Mesendoderm (in vitro differentiated cells): ENCODE results near the gene SVIL.

Source experiments
- DNase-seq: peaks from one replicate; pipeline ENCODE4 v3.0.0; 2013
- H2AK5ac ChIP-seq: 2 replicates; pipeline ENCODE4 v1.6.1; 2013; ENCODE audit warnings: low read length, inconsistent platforms
- H2BK120ac ChIP-seq: 2 replicates; pipeline ENCODE4 v1.6.1; 2013; ENCODE audit warnings: low read depth, mild to moderate bottlenecking, low read length, moderate library complexity, mixed read lengths
- H2BK15ac ChIP-seq: replicated peaks from 2 replicates; pipeline ENCODE4 v1.6.1; 2013; ENCODE audit warnings: low read depth, mild to moderate bottlenecking, moderate library complexity
- H2BK5ac ChIP-seq: 2 replicates; pipeline ENCODE4 v1.6.1; 2013; ENCODE audit warnings: low read length, inconsistent platforms
- H3K18ac ChIP-seq: 2 replicates; pipeline ENCODE4 v1.6.1; 2013; ENCODE audit warnings: mild to moderate bottlenecking, low read length, mixed read lengths
- H3K23ac ChIP-seq: one replicate; pipeline ENCODE4 v1.6.1; 2013; ENCODE audit warnings: low read length
- H3K27ac ChIP-seq: 2 replicates; pipeline ENCODE4 v1.5.1; 2013; ENCODE audit warnings: low read depth, mild to moderate bottlenecking, inconsistent platforms, low read length, moderate library complexity
- H3K27me3 ChIP-seq: 2 replicates; pipeline ENCODE4 v1.6.1; 2013; ENCODE audit warnings: low read length, control low read depth, mild to moderate bottlenecking, inconsistent platforms; ENCODE audit not compliant: insufficient read depth, poor library complexity
- H3K36me3 ChIP-seq: 2 replicates; pipeline ENCODE4 v1.6.1; 2013; ENCODE audit warnings: low read length, inconsistent platforms; ENCODE audit not compliant: control insufficient read depth, insufficient read depth
- H3K4ac ChIP-seq: one replicate; pipeline ENCODE4 v1.6.1; 2013; ENCODE audit warnings: low read depth, mild to moderate bottlenecking, low read length, moderate library complexity
- H3K4me1 ChIP-seq: 2 replicates; pipeline ENCODE4 v1.6.1; 2013; ENCODE audit warnings: low read depth, low read length, inconsistent platforms; ENCODE audit not compliant: control insufficient read depth
- H3K4me2 ChIP-seq: 2 replicates; pipeline ENCODE4 v1.6.1; 2013; ENCODE audit warnings: low read length
- H3K4me3 ChIP-seq: 2 replicates; pipeline ENCODE4 v1.5.1; 2013; ENCODE audit warnings: mild to moderate bottlenecking, low read length
- H3K56ac ChIP-seq: one replicate; pipeline ENCODE4 v1.6.1; 2013; ENCODE audit warnings: low read length
- H3K79me1 ChIP-seq: 2 replicates; pipeline ENCODE4 v1.6.1; 2013; ENCODE audit warnings: low read length, inconsistent platforms
- H3K79me2 ChIP-seq: 2 replicates; pipeline ENCODE4 v1.6.1; 2013; ENCODE audit warnings: mild to moderate bottlenecking, low read length; ENCODE audit not compliant: control insufficient read depth, insufficient read depth
- H3K9ac ChIP-seq: 2 replicates; pipeline ENCODE4 v1.6.1; 2013; ENCODE audit warnings: low read length, inconsistent platforms
- H4K5ac ChIP-seq: one replicate; pipeline ENCODE4 v1.6.1; 2013; ENCODE audit warnings: low read length
- H4K8ac ChIP-seq: one replicate; pipeline ENCODE4 v1.6.1; 2013; ENCODE audit warnings: low read depth, mild to moderate bottlenecking, control low read depth, low read length, moderate library complexity
- WGBS: extraction: QIAGEN DNeasy Blood & Tissue Kit; methylation state at CpG from one replicate; pipeline ENCODE4 v1.1.7; 2013; ENCODE audit warnings: low lambda C conversion rate, missing lambda C conversion rate; ENCODE audit not compliant: insufficient coverage; ENCODE audit errors: extremely low coverage; 5-methylcytosine and 5-hydroxymethylcytosine counted together

The SVIL gene

GRCh38 chr10:29472301-29473086 lies 162.3 kb downstream of the SVIL start:
- no peak overlapping the region for H2AK5ac ChIP-seq
- no peak overlapping the region for H4K8ac ChIP-seq
- H2BK120ac ChIP-seq: no peak overlapping the region
- no peak overlapping the region for H3K56ac ChIP-seq
- H3K4me3 ChIP-seq: no peak overlapping the region
- no peak for DNase-seq
- H2BK5ac ChIP-seq: no peak overlapping the region
- WGBS: no CpG with 5 or more reads among the region's 5 CpGs
- no peak overlapping the region for H3K23ac ChIP-seq
- no peak overlapping the region for H3K9ac ChIP-seq
- H4K5ac ChIP-seq: no peak overlapping the region
- H3K27me3 ChIP-seq: no peaks in the 10 kb centered on the region
- no peak overlapping the region for H3K18ac ChIP-seq
- H3K79me2 ChIP-seq: no peaks in the 10 kb centered on the region
- no peak overlapping the region for H2BK15ac ChIP-seq
- H3K36me3 ChIP-seq: no peaks in the 10 kb centered on the region
- H3K79me1 ChIP-seq: no peaks in the 10 kb centered on the region
- H3K4me2 ChIP-seq: no peak overlapping the region
- no peak overlapping the region for H3K4ac ChIP-seq
- peaks cover 3% of the 10 kb centered on the region for H3K4me1 ChIP-seq
- no peak overlapping the region for H3K27ac ChIP-seq

GRCh38 chr10:29471544-29471859 lies 163.3 kb downstream of the SVIL start:
- no peak overlapping the region for H2BK15ac ChIP-seq
- no peak overlapping the region for H3K4me3 ChIP-seq
- peak overlapping the region; percentile 15 for H3K56ac ChIP-seq
- no peak overlapping the region for H4K5ac ChIP-seq
- peak; percentile 33 for DNase-seq
- H4K8ac ChIP-seq: no peak overlapping the region
- H3K4ac ChIP-seq: no peak overlapping the region
- H3K27ac ChIP-seq: no peak overlapping the region
- H3K4me2 ChIP-seq: no peak overlapping the region
- no peaks in the 10 kb centered on the region for H3K36me3 ChIP-seq
- no peaks in the 10 kb centered on the region for H3K79me1 ChIP-seq
- H3K79me2 ChIP-seq: no peaks in the 10 kb centered on the region
- no peak overlapping the region for H3K9ac ChIP-seq
- H3K4me1 ChIP-seq: peaks cover 3% of the 10 kb centered on the region
- H3K18ac ChIP-seq: no peak overlapping the region
- WGBS: no CpG with 5 or more reads among the region's 1 CpG
- H2AK5ac ChIP-seq: no peak overlapping the region
- H3K27me3 ChIP-seq: no peaks in the 10 kb centered on the region
- H3K23ac ChIP-seq: no peak overlapping the region
- H2BK120ac ChIP-seq: no peak overlapping the region
- H2BK5ac ChIP-seq: no peak overlapping the region

- H3K4ac ChIP-seq: no peak overlapping the region
- no CpG with 5 or more reads among the region's 14 CpGs for WGBS
- H2BK15ac ChIP-seq: no peak overlapping the region
- H4K5ac ChIP-seq: no peak overlapping the region
- no peak overlapping the region for H3K23ac ChIP-seq
- no peaks in the 10 kb centered on the region for H3K27me3 ChIP-seq
- H3K36me3 ChIP-seq: no peaks in the 10 kb centered on the region
- H4K8ac ChIP-seq: no peak overlapping the region
- no peak overlapping the region for H3K4me3 ChIP-seq
- H3K4me1 ChIP-seq: peaks cover 3% of the 10 kb centered on the region
- no peak overlapping the region for H2AK5ac ChIP-seq
- no peak overlapping the region for H3K4me2 ChIP-seq
- no peak overlapping the region for H2BK5ac ChIP-seq
- peak; percentile 25 for DNase-seq
- no peak overlapping the region for H2BK120ac ChIP-seq
- H3K56ac ChIP-seq: no peak overlapping the region
- H3K18ac ChIP-seq: no peak overlapping the region
- no peaks in the 10 kb centered on the region for H3K79me2 ChIP-seq
- no peaks in the 10 kb centered on the region for H3K79me1 ChIP-seq
- H3K27ac ChIP-seq: no peak overlapping the region
- H3K9ac ChIP-seq: no peak overlapping the region
Observed at GRCh38 chr10:29470843-29471543, 163.8 kb downstream of the SVIL start.

GRCh38 chr10:29470355-29470705 lies 164.4 kb downstream of the SVIL start:
- no peak overlapping the region for H3K23ac ChIP-seq
- H2AK5ac ChIP-seq: no peak overlapping the region
- DNase-seq: peak; percentile 68

GRCh38 chr10:29469481-29470354 lies 165.1 kb downstream of the SVIL start:
- no peak overlapping the region for H3K4ac ChIP-seq
- H3K4me2 ChIP-seq: no peak overlapping the region
- no peaks in the 10 kb centered on the region for H3K79me2 ChIP-seq
- no peak overlapping the region for H3K9ac ChIP-seq
- H3K18ac ChIP-seq: no peak overlapping the region
- H2BK120ac ChIP-seq: no peak overlapping the region
- no peaks in the 10 kb centered on the region for H3K27me3 ChIP-seq
- no peak overlapping the region for H2AK5ac ChIP-seq
- H3K79me1 ChIP-seq: no peaks in the 10 kb centered on the region
- no peak overlapping the region for H4K5ac ChIP-seq
- no peak overlapping the region for H2BK5ac ChIP-seq
- peaks cover 3% of the 10 kb centered on the region for H3K4me1 ChIP-seq
- no peak overlapping the region for H3K56ac ChIP-seq
- no CpG with 5 or more reads among the region's 28 CpGs for WGBS
- DNase-seq: no peak
- no peak overlapping the region for H2BK15ac ChIP-seq
- H3K27ac ChIP-seq: no peak overlapping the region
- H4K8ac ChIP-seq: no peak overlapping the region
- no peak overlapping the region for H3K23ac ChIP-seq
- no peaks in the 10 kb centered on the region for H3K36me3 ChIP-seq
- H3K4me3 ChIP-seq: no peak overlapping the region

More at GRCh38 chr10:29470355-29470705, 164.4 kb downstream of the SVIL start:
- H2BK120ac ChIP-seq: no peak overlapping the region
- H4K8ac ChIP-seq: no peak overlapping the region
- H3K79me2 ChIP-seq: no peaks in the 10 kb centered on the region
- no peaks in the 10 kb centered on the region for H3K27me3 ChIP-seq
- H3K18ac ChIP-seq: no peak overlapping the region
- H3K56ac ChIP-seq: no peak overlapping the region
- H2BK5ac ChIP-seq: no peak overlapping the region
- no peaks in the 10 kb centered on the region for H3K36me3 ChIP-seq
- no peak overlapping the region for H3K4me3 ChIP-seq
- no peak overlapping the region for H3K9ac ChIP-seq
- H3K27ac ChIP-seq: no peak overlapping the region
- no peak overlapping the region for H3K4me2 ChIP-seq
- H4K5ac ChIP-seq: no peak overlapping the region
- no CpG with 5 or more reads among the region's 16 CpGs for WGBS
- H2BK15ac ChIP-seq: no peak overlapping the region
- no peak overlapping the region for H3K4ac ChIP-seq
- peaks cover 3% of the 10 kb centered on the region for H3K4me1 ChIP-seq
- H3K79me1 ChIP-seq: no peaks in the 10 kb centered on the region
